SK-N-SH treated with all-trans-retinoic acid at 6 μM for 48 hours (cell line): Measurements from ENCODE around the gene DCHS2.

Experiments used
- PATZ1 ChIP-seq: fragments of 250-450 bp; sonication (Bioruptor Pico); IDR thresholded peaks from 2 replicates; pipeline ENCODE4 v1.8.0; 2020; ENCODE audit warnings: mild to moderate bottlenecking, moderate library complexity, borderline replicate concordance
- PPARA ChIP-seq: fragments of 250-450 bp; sonication (Bioruptor Pico); IDR thresholded peaks from 2 replicates; pipeline ENCODE4 v1.5.0; 2020; ENCODE audit warnings: mild to moderate bottlenecking, borderline replicate concordance
- ZFP3 ChIP-seq: fragments of 250-450 bp; sonication (Bioruptor Pico); IDR thresholded peaks from 2 replicates; pipeline ENCODE4 v1.5.0; 2020; ENCODE audit warnings: mild to moderate bottlenecking, moderate library complexity
- ZFP30 ChIP-seq: fragments of 450-650 bp; formaldehyde crosslinking; IDR thresholded peaks from 2 replicates; pipeline ENCODE4 v1.5.0; 2022; ENCODE audit warnings: mild to moderate bottlenecking, moderate library complexity
- ZNF8 ChIP-seq: fragments of 450-650 bp; formaldehyde crosslinking; IDR thresholded peaks from 2 replicates; pipeline ENCODE4 v1.5.0; 2020; ENCODE audit warnings: mild to moderate bottlenecking, moderate library complexity

GRCh38 chr4:154487145-154487544, 4.5 kb downstream of the DCHS2 start:
- TF ChIP-seq ZFP30 (CRISPR knock-in tag) = no peak
- TF ChIP-seq PPARA (CRISPR knock-in tag) = no peak
- no peak for TF ChIP-seq ZFP3 (CRISPR knock-in tag)
- no peak for TF ChIP-seq ZNF8 (CRISPR knock-in tag)
- TF ChIP-seq PATZ1 (CRISPR knock-in tag) = no peak
